ENCODE results near the gene ZMIZ1.

The ZMIZ1 gene

DNA sequence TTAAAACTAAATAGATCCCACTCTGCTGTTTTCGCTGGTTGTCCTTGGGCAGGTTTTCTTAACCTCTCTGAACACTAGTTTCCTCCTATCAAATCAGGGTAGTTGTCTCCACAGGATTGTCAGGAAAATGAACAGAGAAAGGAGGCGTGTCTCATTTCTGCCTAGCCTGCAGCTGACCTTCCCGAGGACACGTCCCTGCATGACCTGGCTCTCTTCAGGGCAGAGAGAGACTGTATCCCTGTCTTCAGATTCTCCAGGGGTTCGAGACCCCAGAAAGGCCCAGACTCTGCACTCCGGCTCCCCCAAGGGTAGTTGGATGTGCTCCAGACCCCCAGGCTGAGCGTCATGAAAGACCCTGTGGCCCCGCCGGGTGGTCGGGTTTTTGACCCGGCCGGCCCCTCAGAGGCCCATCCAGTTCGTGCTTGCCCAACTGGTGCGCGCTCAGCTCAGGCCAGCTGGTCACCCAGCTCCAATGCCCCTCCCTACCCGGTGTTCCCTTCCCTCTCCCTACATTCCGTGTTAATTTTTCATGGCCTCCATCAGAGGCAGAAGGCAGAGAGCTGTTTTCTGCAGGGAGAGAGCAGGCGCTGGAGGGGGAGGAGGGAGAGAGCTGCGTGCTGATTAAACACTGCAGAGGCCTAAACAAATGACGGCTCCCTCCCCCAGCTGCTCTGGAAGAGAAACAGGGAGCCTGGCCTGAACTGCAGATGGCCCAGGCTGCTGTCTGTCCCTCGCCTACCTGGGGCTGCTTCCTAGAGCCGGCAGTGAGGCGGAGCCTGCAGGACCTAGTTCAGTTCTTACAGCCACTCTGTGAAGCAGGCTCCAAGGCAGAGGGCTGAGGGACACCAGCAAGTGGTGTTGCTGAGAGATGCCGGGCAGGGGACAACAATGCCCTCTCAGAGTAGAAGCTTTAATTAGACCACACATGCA, 192.3 kb downstream of the ZMIZ1 start:
- Histone ChIP-seq H3K9me3 (no peaks in the 10 kb centered on the region), H3K27ac (no peak overlapping the region), H3K27me3 (no peaks in the 10 kb centered on the region), H3K36me3 (peaks cover 11% of the 10 kb centered on the region), H3K4me1 (ENCODE audit: control insufficient read depth in 1 of 2, insufficient read depth in 1 of 2, low read depth in 1 of 2, low read length in 1 of 2) (peaks cover 39 to 42% of the 10 kb centered on the region in 2 experiments), H3K4me3 (ENCODE audit: low read depth in 1 of 2, low read length in 1 of 2) (no peak overlapping the region)
- TF ChIP-seq, protein P1, sequence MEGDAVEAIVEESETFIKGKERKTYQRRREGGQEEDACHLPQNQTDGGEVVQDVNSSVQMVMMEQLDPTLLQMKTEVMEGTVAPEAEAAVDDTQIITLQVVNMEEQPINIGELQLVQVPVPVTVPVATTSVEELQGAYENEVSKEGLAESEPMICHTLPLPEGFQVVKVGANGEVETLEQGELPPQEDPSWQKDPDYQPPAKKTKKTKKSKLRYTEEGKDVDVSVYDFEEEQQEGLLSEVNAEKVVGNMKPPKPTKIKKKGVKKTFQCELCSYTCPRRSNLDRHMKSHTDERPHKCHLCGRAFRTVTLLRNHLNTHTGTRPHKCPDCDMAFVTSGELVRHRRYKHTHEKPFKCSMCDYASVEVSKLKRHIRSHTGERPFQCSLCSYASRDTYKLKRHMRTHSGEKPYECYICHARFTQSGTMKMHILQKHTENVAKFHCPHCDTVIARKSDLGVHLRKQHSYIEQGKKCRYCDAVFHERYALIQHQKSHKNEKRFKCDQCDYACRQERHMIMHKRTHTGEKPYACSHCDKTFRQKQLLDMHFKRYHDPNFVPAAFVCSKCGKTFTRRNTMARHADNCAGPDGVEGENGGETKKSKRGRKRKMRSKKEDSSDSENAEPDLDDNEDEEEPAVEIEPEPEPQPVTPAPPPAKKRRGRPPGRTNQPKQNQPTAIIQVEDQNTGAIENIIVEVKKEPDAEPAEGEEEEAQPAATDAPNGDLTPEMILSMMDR (IDR thresholded peaks at IDR 0.05), result no peak

DNA sequence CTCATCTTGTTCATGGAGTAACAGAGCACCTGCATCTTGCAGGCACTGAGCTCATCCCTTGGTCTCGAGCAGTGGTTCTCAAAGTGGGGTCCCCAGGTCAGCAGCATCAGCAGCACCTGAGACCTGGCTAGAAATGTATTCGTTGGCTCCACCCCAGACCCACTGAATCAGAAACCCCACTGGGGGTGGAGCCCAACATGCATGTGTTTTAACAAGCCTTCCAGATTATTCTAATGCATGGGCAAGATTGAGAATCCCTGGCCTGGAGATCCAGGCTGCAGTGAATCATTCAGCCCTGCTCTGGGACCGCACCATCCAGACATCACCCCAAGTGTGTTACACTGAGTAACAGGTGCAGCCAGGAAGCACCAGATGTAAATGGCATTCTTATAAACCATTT, 193.4 kb downstream of the ZMIZ1 start:
- Histone ChIP-seq H3K4me1 (ENCODE audit: control insufficient read depth in 1 of 2, insufficient read depth in 1 of 2, low read depth in 1 of 2, low read length in 1 of 2) (peaks cover 50 to 53% of the 10 kb centered on the region in 2 experiments), H3K27me3 (no peaks in the 10 kb centered on the region), H3K9me3 (no peaks in the 10 kb centered on the region), H3K36me3 (peaks cover 3% of the 10 kb centered on the region), H3K27ac (peak overlapping the region; percentile 94), H3K4me3 (ENCODE audit: low read depth in 1 of 2, low read length in 1 of 2) (no peak overlapping the region)
- TF ChIP-seq, protein P1 (IDR thresholded peaks at IDR 0.05), result no peak

DNA sequence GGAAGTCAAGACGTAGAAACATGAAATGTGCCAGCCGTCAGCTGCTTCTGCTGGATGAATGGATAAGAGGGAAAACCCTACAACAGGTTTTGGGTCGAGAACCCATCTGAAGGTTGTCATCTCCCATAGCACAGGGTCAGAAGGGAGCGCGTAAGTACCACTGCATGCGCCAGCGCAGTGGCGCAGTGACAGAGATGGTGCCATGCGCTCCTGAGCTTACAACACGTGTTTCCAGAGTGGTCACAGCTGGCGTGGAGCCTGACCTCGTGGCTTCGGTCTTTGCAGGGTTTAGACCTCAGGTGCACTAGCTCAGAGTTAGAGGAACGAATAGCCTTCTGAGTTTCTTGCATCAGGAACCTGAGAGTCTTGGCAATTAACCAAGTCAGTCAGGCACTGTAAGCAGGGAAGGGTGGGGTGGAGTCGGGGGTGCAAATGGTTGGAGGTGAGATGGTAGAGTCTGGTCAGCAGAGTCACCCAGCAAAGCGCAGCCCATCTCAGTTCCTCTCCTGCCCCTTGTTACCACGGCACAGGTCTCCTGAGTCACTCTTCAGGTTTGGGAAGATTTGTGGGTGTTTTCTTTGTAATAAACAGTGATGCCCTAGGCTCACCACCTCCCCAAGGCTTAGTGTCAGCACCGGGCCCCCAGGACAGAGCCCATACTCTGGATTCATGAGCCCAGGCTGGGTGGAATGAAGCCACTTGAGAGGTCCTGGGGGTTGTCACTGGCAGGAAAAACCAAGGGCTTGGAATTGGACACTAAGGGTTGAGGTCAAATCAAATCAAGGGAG, 194.4 kb downstream of the ZMIZ1 start:
- H3K4me3 ChIP-seq (ENCODE audit: low read depth in 1 of 2, low read length in 1 of 2), result no peak overlapping the region
- no peaks in the 10 kb centered on the region for H3K27me3 ChIP-seq
- TF ChIP-seq, protein P1 (IDR thresholded peaks at IDR 0.05), result no peak
- H3K9me3 ChIP-seq, result no peaks in the 10 kb centered on the region
- H3K36me3 ChIP-seq, result no peaks in the 10 kb centered on the region
- peak overlapping the region; percentile 94 for H3K27ac ChIP-seq
- H3K4me1 ChIP-seq (ENCODE audit: control insufficient read depth in 1 of 2, insufficient read depth in 1 of 2, low read depth in 1 of 2, low read length in 1 of 2), result peaks cover 60 to 63% of the 10 kb centered on the region in 2 experiments

DNA sequence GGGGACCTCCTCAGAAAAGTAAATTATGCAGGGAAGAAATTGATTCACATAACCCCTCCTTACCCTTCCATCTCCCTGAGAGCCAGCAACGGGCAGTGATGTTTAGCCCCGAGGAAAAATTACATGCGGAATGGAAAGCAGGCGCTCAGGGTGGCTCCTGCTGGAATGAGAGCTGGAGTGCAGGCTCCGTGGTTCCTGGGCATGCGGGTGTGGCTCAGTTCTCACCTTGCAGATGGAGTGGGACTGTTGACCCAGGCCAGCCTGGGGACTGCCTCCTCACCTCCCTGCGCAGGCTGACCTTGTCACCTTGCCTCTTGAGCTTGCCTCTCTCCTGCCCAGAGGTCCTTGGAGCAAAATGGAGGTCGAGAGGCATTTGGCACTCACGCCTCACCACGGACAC, 195.2 kb downstream of the ZMIZ1 start:
- no peaks in the 10 kb centered on the region for H3K27me3 ChIP-seq
- no peak overlapping the region for H3K4me3 ChIP-seq (ENCODE audit: low read depth in 1 of 2, low read length in 1 of 2)
- TF ChIP-seq, protein P1 (IDR thresholded peaks at IDR 0.05), result no peak
- peaks cover 68 to 71% of the 10 kb centered on the region in 2 experiments for H3K4me1 ChIP-seq (ENCODE audit: control insufficient read depth in 1 of 2, insufficient read depth in 1 of 2, low read depth in 1 of 2, low read length in 1 of 2)
- peak overlapping the region; percentile 94 for H3K27ac ChIP-seq
- no peaks in the 10 kb centered on the region for H3K9me3 ChIP-seq
- no peaks in the 10 kb centered on the region for H3K36me3 ChIP-seq

DNA sequence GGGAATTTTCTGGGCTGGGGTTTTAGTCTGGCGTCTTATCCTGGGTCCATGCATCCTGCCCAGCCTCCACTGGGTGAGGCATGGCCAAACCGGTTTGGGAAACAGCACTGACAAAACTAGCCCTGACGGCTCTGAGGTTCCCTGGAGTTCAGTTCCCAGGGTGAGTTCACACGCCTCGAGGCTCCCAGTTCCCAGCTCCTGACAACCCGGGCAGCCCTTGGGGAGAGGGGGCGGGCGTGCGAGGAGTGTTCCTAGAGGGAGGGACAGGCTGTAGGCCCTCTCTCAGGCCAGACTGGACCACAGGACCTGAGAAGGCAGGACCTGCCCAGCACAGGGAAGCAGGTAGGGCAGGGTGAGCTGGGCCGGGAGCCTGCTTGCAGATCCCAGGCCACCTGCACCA, 196.2 kb downstream of the ZMIZ1 start:
- no peaks in the 10 kb centered on the region for H3K27me3 ChIP-seq
- H3K36me3 ChIP-seq, result no peaks in the 10 kb centered on the region
- TF ChIP-seq, protein P1 (IDR thresholded peaks at IDR 0.05), result no peak
- H3K9me3 ChIP-seq, result no peaks in the 10 kb centered on the region
- no peak overlapping the region for H3K4me3 ChIP-seq (ENCODE audit: low read depth in 1 of 2, low read length in 1 of 2)
- peaks cover 78% of the 10 kb centered on the region in 2 experiments for H3K4me1 ChIP-seq (ENCODE audit: control insufficient read depth in 1 of 2, insufficient read depth in 1 of 2, low read depth in 1 of 2, low read length in 1 of 2)
- H3K27ac ChIP-seq, result peak overlapping the region; percentile 94

Measured in neutrophil (primary cell).